HEK293 (cell line): Measurements from ENCODE around the gene HOXC10.

Experiments
- BCL11A ChIP-seq: fragments of 450-650 bp; formaldehyde crosslinking; IDR thresholded peaks from 2 replicates; pipeline ENCODE4 v1.5.1; 2016; ENCODE audit warnings: low read depth, missing biosample characterization, missing genetic modification characterization
- EGR2 ChIP-seq: fragments of 450-650 bp; formaldehyde crosslinking; IDR thresholded peaks from 2 replicates; pipeline ENCODE4 v1.5.1; 2016; ENCODE audit warnings: low read depth, missing biosample characterization, missing genetic modification characterization
- GLIS1 ChIP-seq: fragments of 450-650 bp; formaldehyde crosslinking; IDR thresholded peaks from 2 replicates; pipeline ENCODE4 v1.5.1; 2016; ENCODE audit warnings: missing biosample characterization, missing genetic modification characterization
- KLF16 ChIP-seq: fragments of 450-650 bp; formaldehyde crosslinking; IDR thresholded peaks from 2 replicates; pipeline ENCODE4 v1.5.1; 2017; ENCODE audit warnings: missing biosample characterization, missing genetic modification characterization
- KLF9 ChIP-seq: fragments of 450-650 bp; formaldehyde crosslinking; IDR thresholded peaks from 2 replicates; pipeline ENCODE4 v1.5.1; 2016; ENCODE audit warnings: missing biosample characterization, missing genetic modification characterization, low read depth
- MYNN ChIP-seq: fragments of 450-650 bp; formaldehyde crosslinking; IDR thresholded peaks from 2 replicates; pipeline ENCODE4 v1.5.1; 2016; ENCODE audit warnings: missing biosample characterization, missing genetic modification characterization, borderline replicate concordance
- OSR2 ChIP-seq: fragments of 450-650 bp; formaldehyde crosslinking; IDR thresholded peaks from 2 replicates; pipeline ENCODE4 v1.5.1; 2016; ENCODE audit warnings: missing biosample characterization, missing genetic modification characterization
- PATZ1 ChIP-seq: fragments of 450-650 bp; formaldehyde crosslinking; IDR thresholded peaks from 2 replicates; pipeline ENCODE4 v1.5.1; 2016; ENCODE audit warnings: missing biosample characterization, missing genetic modification characterization
- SCRT2 ChIP-seq: fragments of 450-650 bp; formaldehyde crosslinking; IDR thresholded peaks from 2 replicates; pipeline ENCODE4 v1.5.1; 2016; ENCODE audit warnings: missing biosample characterization, missing genetic modification characterization
- SP2 ChIP-seq: fragments of 450-650 bp; formaldehyde crosslinking; IDR thresholded peaks from 2 replicates; pipeline ENCODE4 v1.5.1; 2016; ENCODE audit warnings: missing biosample characterization, missing genetic modification characterization
- WT1 ChIP-seq: fragments of 450-650 bp; formaldehyde crosslinking; IDR thresholded peaks from 2 replicates; pipeline ENCODE4 v1.5.1; 2016; ENCODE audit warnings: missing biosample characterization, missing genetic modification characterization
- ZBTB17 ChIP-seq: fragments of 450-650 bp; formaldehyde crosslinking; IDR thresholded peaks from 2 replicates; pipeline ENCODE4 v1.5.1; 2016; ENCODE audit warnings: missing biosample characterization, missing genetic modification characterization
- ZEB2 ChIP-seq: fragments of 450-650 bp; formaldehyde crosslinking; IDR thresholded peaks from 2 replicates; pipeline ENCODE4 v1.5.1; 2016; ENCODE audit warnings: missing biosample characterization, missing genetic modification characterization
- ZNF112 ChIP-seq: fragments of 450-650 bp; formaldehyde crosslinking; IDR thresholded peaks from 2 replicates; pipeline ENCODE4 v1.5.0; 2017; ENCODE audit warnings: missing biosample characterization, missing genetic modification characterization
- ZNF169 ChIP-seq: fragments of 450-650 bp; formaldehyde crosslinking; IDR thresholded peaks from 2 replicates; pipeline ENCODE4 v1.5.1; 2016; ENCODE audit warnings: missing biosample characterization, missing genetic modification characterization
- ZNF239 ChIP-seq: fragments of 450-650 bp; formaldehyde crosslinking; IDR thresholded peaks from 2 replicates; pipeline ENCODE4 v1.5.1; 2016; ENCODE audit warnings: missing biosample characterization, missing genetic modification characterization
- ZNF394 ChIP-seq: fragments of 450-650 bp; formaldehyde crosslinking; IDR thresholded peaks from 2 replicates; pipeline ENCODE4 v1.5.1; 2016; ENCODE audit warnings: missing biosample characterization, missing genetic modification characterization, mild to moderate bottlenecking, moderate library complexity, borderline replicate concordance
- ZNF654 ChIP-seq: fragments of 450-650 bp; formaldehyde crosslinking; IDR thresholded peaks from 2 replicates; pipeline ENCODE4 v1.5.1; 2016; ENCODE audit warnings: low read depth, missing biosample characterization, missing genetic modification characterization
- ZNF660 ChIP-seq: fragments of 450-650 bp; IDR thresholded peaks from 2 replicates; pipeline ENCODE4 v1.5.1; 2018; ENCODE audit warnings: missing biosample characterization, mild to moderate bottlenecking, missing genetic modification characterization
- ZNF76 ChIP-seq: fragments of 450-650 bp; formaldehyde crosslinking; IDR thresholded peaks from 2 replicates; pipeline ENCODE4; 2016; ENCODE audit warnings: low read depth, missing biosample characterization, missing genetic modification characterization, borderline replicate concordance
- ZSCAN16 ChIP-seq: fragments of 450-650 bp; formaldehyde crosslinking; IDR thresholded peaks from 2 replicates; pipeline ENCODE4 v1.5.1; 2016; ENCODE audit warnings: missing biosample characterization, missing genetic modification characterization
- ZSCAN30 ChIP-seq: fragments of 450-650 bp; IDR thresholded peaks from 2 replicates; pipeline ENCODE4 v1.5.1; 2018; ENCODE audit warnings: missing biosample characterization, mild to moderate bottlenecking, missing genetic modification characterization, moderate library complexity
- TF ChIP-seq, protein P1 (sequence below): fragments of 450-650 bp; formaldehyde crosslinking; IDR thresholded peaks from 2 replicates; pipeline ENCODE4 v1.5.1; 2016; ENCODE audit warnings: missing biosample characterization, missing genetic modification characterization
- TF ChIP-seq, protein P2 (sequence below): fragments of 450-650 bp; formaldehyde crosslinking; optimal IDR thresholded peaks from 2 replicates; pipeline ENCODE3; 2016; ENCODE audit warnings: missing biosample characterization, mild to moderate bottlenecking, missing genetic modification characterization
- TF ChIP-seq, protein P3 (sequence below): fragments of 450-650 bp; formaldehyde crosslinking; IDR thresholded peaks from 2 replicates; pipeline ENCODE4 v1.5.1; 2017; ENCODE audit warnings: missing biosample characterization, mild to moderate bottlenecking, missing genetic modification characterization, moderate library complexity
- TF ChIP-seq, protein P4 (sequence below): fragments of 450-650 bp; formaldehyde crosslinking; IDR thresholded peaks from 2 replicates; pipeline ENCODE4 v1.5.1; 2017; ENCODE audit warnings: missing biosample characterization, missing genetic modification characterization
- TF ChIP-seq, protein P5 (sequence below): fragments of 450-650 bp; formaldehyde crosslinking; IDR thresholded peaks from 2 replicates; pipeline ENCODE4 v1.5.1; 2016; ENCODE audit warnings: missing biosample characterization, missing genetic modification characterization, low read depth

HOXC10 gene

DNA sequence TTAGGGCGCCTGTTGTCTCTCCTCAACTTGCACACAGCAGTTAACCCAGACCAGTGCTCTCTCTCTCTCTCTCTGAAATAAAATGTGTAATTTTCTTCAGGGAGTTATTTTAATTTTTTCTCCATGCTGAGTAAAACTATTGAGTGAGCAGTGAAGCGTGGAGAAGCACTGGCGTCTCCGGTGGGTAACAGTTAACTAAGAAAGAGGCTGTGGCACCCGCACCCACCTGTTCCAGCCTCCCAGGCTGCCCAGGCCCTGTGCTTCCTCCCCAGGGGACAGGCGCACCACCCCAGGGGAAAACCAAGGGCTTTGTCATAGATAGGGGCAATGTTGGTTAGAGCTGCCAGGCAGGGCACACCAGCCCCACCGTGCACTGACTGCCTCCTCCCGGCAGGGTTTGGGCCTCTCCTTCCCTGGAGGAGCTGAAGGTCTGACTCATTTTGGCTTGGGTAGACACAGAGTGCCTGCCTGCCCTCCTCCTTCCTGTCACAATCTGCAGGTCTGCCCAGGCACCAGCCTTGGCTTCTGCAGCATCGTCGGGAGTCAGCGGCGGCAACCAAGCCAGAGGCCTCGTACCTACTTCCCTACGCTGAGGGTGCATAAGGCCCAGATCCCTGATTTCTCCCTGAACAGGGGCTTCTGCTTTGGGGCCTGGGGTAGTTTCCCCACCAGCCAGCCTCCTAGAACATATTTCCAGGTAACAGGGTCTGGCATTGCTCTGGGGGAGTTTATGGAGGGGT is 51.8 kb downstream of the HOXC10 start (continued):
- TF ChIP-seq ZNF239 (no peak), PATZ1 (tag by site-specific recombination) (peak; percentile 84), ZNF112 (tag by site-specific recombination) (no peak), KLF16 (tag by site-specific recombination) (0 out of 2 replicates have a peak, but pooled peaks have one; percentile 15), ZNF76 (peak; percentile 28; the same call in 1 of the 2 replicates), ZBTB17 (tag by site-specific recombination) (peak; percentile 98), SCRT2 (tag by site-specific recombination) (peak; percentile 96), MYNN (tag by site-specific recombination) (no peak), ZNF169 (tag by site-specific recombination) (no peak), ZSCAN30 (tag by site-specific recombination) (peak; percentile 79; the same call in 1 of the 2 replicates), EGR2 (no peak), ZNF654 (tag by site-specific recombination) (0 out of 2 replicates have a peak, but pooled peaks have one; percentile 4), ZNF660 (tag by site-specific recombination) (peak; percentile 90), GLIS1 (peak; percentile 94), KLF9 (0 out of 2 replicates have a peak, but pooled peaks have one; percentile 14), ZEB2 (peak; percentile 29; the same call in 1 of the 2 replicates), ZNF394 (tag by site-specific recombination) (peak; percentile 95), SP2 (tag by site-specific recombination) (peak; percentile 51), BCL11A (tag by site-specific recombination) (no peak), OSR2 (tag by site-specific recombination) (peak; percentile 75; the same call in 1 of the 2 replicates), ZSCAN16 (no peak), WT1 (tag by site-specific recombination) (peak; percentile 9; the same call in 1 of the 2 replicates)
- TF ChIP-seq, protein P1, sequence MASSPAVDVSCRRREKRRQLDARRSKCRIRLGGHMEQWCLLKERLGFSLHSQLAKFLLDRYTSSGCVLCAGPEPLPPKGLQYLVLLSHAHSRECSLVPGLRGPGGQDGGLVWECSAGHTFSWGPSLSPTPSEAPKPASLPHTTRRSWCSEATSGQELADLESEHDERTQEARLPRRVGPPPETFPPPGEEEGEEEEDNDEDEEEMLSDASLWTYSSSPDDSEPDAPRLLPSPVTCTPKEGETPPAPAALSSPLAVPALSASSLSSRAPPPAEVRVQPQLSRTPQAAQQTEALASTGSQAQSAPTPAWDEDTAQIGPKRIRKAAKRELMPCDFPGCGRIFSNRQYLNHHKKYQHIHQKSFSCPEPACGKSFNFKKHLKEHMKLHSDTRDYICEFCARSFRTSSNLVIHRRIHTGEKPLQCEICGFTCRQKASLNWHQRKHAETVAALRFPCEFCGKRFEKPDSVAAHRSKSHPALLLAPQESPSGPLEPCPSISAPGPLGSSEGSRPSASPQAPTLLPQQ (tag by site-specific recombination): peak; percentile 22; the same call in 1 of the 2 replicates
- TF ChIP-seq, protein P2, sequence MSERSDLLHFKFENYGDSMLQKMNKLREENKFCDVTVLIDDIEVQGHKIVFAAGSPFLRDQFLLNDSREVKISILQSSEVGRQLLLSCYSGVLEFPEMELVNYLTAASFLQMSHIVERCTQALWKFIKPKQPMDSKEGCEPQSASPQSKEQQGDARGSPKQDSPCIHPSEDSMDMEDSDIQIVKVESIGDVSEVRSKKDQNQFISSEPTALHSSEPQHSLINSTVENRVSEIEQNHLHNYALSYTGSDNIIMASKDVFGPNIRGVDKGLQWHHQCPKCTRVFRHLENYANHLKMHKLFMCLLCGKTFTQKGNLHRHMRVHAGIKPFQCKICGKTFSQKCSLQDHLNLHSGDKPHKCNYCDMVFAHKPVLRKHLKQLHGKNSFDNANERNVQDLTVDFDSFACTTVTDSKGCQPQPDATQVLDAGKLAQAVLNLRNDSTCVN (tag by site-specific recombination): peak; percentile 30
- TF ChIP-seq, protein P3, sequence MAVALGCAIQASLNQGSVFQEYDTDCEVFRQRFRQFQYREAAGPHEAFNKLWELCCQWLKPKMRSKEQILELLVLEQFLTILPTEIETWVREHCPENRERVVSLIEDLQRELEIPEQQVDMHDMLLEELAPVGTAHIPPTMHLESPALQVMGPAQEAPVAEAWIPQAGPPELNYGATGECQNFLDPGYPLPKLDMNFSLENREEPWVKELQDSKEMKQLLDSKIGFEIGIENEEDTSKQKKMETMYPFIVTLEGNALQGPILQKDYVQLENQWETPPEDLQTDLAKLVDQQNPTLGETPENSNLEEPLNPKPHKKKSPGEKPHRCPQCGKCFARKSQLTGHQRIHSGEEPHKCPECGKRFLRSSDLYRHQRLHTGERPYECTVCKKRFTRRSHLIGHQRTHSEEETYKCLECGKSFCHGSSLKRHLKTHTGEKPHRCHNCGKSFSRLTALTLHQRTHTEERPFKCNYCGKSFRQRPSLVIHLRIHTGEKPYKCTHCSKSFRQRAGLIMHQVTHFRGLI (tag by site-specific recombination): peak; percentile 72
- TF ChIP-seq, protein P4, sequence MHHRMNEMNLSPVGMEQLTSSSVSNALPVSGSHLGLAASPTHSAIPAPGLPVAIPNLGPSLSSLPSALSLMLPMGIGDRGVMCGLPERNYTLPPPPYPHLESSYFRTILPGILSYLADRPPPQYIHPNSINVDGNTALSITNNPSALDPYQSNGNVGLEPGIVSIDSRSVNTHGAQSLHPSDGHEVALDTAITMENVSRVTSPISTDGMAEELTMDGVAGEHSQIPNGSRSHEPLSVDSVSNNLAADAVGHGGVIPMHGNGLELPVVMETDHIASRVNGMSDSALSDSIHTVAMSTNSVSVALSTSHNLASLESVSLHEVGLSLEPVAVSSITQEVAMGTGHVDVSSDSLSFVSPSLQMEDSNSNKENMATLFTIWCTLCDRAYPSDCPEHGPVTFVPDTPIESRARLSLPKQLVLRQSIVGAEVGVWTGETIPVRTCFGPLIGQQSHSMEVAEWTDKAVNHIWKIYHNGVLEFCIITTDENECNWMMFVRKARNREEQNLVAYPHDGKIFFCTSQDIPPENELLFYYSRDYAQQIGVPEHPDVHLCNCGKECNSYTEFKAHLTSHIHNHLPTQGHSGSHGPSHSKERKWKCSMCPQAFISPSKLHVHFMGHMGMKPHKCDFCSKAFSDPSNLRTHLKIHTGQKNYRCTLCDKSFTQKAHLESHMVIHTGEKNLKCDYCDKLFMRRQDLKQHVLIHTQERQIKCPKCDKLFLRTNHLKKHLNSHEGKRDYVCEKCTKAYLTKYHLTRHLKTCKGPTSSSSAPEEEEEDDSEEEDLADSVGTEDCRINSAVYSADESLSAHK: 0 out of 2 replicates have a peak, but pooled peaks have one; percentile 28
- TF ChIP-seq, protein P5, sequence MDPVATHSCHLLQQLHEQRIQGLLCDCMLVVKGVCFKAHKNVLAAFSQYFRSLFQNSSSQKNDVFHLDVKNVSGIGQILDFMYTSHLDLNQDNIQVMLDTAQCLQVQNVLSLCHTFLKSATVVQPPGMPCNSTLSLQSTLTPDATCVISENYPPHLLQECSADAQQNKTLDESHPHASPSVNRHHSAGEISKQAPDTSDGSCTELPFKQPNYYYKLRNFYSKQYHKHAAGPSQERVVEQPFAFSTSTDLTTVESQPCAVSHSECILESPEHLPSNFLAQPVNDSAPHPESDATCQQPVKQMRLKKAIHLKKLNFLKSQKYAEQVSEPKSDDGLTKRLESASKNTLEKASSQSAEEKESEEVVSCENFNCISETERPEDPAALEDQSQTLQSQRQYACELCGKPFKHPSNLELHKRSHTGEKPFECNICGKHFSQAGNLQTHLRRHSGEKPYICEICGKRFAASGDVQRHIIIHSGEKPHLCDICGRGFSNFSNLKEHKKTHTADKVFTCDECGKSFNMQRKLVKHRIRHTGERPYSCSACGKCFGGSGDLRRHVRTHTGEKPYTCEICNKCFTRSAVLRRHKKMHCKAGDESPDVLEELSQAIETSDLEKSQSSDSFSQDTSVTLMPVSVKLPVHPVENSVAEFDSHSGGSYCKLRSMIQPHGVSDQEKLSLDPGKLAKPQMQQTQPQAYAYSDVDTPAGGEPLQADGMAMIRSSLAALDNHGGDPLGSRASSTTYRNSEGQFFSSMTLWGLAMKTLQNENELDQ (tag by site-specific recombination): 0 out of 2 replicates have a peak, but pooled peaks have one; percentile 63
